Keratinocyte (primary cell): Measurements from ENCODE around the gene ENGASE. TPM values are rescaled to one million over a fixed set of nuclear protein-coding genes. Genes with fewer than 3 reads are reported as not detected.

ENCODE experiments used
- DNase-seq: peaks from one replicate; pipeline ENCODE4 v3.0.0-alpha.2; 2011; ENCODE audit warnings: low read depth, missing footprints, low spot score
- FAIRE-seq: peaks from 2 replicates; lab custom pipeline; 2011; peaks lifted over from hg19 to GRCh38; lab: Jason Lieb, UNC
- H2AFZ ChIP-seq: 2 replicates; pipeline ENCODE4 v1.6.0; 2012; ENCODE audit warnings: low read length, control low read depth, inconsistent platforms; ENCODE audit not compliant: control insufficient read depth
- H3K27ac ChIP-seq: 2 replicates; pipeline ENCODE4 v1.5.1; 2011; ENCODE audit warnings: low read length; ENCODE audit not compliant: control insufficient read depth, insufficient read depth
- H3K27me3 ChIP-seq: 3 replicates; pipeline ENCODE4 v1.6.0; 2011; ENCODE audit warnings: low read length; ENCODE audit not compliant: control insufficient read depth, insufficient read depth; ENCODE audit errors: extremely low read depth
- H3K36me3 ChIP-seq, 2 experiments: 2 replicates in 1 of 2; 3 replicates in 1 of 2; pipeline ENCODE4 v1.5.1; 2011; ENCODE audit warnings: low read length in 2 of 2, mild to moderate bottlenecking in 1 of 2; ENCODE audit not compliant: control insufficient read depth in 2 of 2, insufficient read depth in 2 of 2; ENCODE audit errors: extremely low read depth in 1 of 2
- H3K4me1 ChIP-seq: 3 replicates; pipeline ENCODE4 v1.5.1; 2011; ENCODE audit warnings: low read length; ENCODE audit not compliant: control insufficient read depth, insufficient read depth; ENCODE audit errors: extremely low read depth
- H3K4me2 ChIP-seq: 3 replicates; pipeline ENCODE4 v1.6.0; 2011; ENCODE audit warnings: low read depth, low read length; ENCODE audit not compliant: control insufficient read depth, insufficient read depth; ENCODE audit errors: extremely low read depth
- H3K4me3 ChIP-seq, 3 experiments: fragments of 200-600 bp in 1 of 3; sonication (generic) in 1 of 3; 2 replicates in 2 of 3; 3 replicates in 1 of 3; pipeline ENCODE4 v1.5.1; 2011 to 2016; ENCODE audit warnings: low read length in 3 of 3, mild to moderate bottlenecking in 3 of 3, control low read depth in 2 of 3, inconsistent platforms in 1 of 3, low read depth in 1 of 3, mixed read lengths in 1 of 3, mixed run types in 1 of 3, moderate library complexity in 1 of 3; ENCODE audit not compliant: control insufficient read depth in 2 of 3, insufficient read depth in 2 of 3; ENCODE audit errors: extremely low read depth in 1 of 3
- H3K79me2 ChIP-seq: 2 replicates; pipeline ENCODE4 v1.6.0; 2012; ENCODE audit warnings: low read length; ENCODE audit not compliant: control insufficient read depth, insufficient read depth
- H3K9ac ChIP-seq: 3 replicates; pipeline ENCODE4 v1.6.0; 2011; ENCODE audit warnings: low read length; ENCODE audit not compliant: control insufficient read depth, insufficient read depth; ENCODE audit errors: extremely low read depth
- H3K9me1 ChIP-seq: 3 replicates; pipeline ENCODE4 v1.6.0; 2011; ENCODE audit warnings: low read length; ENCODE audit not compliant: control insufficient read depth, insufficient read depth; ENCODE audit errors: extremely low read depth
- H3K9me3 ChIP-seq: 2 replicates; pipeline ENCODE4 v1.5.1; 2012; ENCODE audit warnings: low read depth, low read length; ENCODE audit not compliant: control insufficient read depth
- H4K20me1 ChIP-seq: 3 replicates; pipeline ENCODE4 v1.6.0; 2011; ENCODE audit warnings: low read length; ENCODE audit not compliant: control insufficient read depth, insufficient read depth; ENCODE audit errors: extremely low read depth
- EZH2 ChIP-seq: IDR thresholded peaks from one replicate; pipeline ENCODE4 v1.6.1; 2012; ENCODE audit warnings: inconsistent platforms, mild to moderate bottlenecking, low read length, moderate library complexity
- dilution Hi-C: fragments of 300-500 bp; cut with MboI; formaldehyde crosslinking; loops from one replicate; pipeline ENCODE4 v1.7.0; 2020; ENCODE audit warnings: low sequenced_read_pairs; ENCODE audit not compliant: extremely low pct_ligation_motif_present
- polyA plus RNA-seq, 5 experiments: library from polyadenylated mRNA; depleted of rRNA in 3 of 5; stranded (reverse) in 3 of 5; stranded (forward) in 1 of 5; unstranded in 1 of 5; fragments of >200 nt; gene quantifications; 1 replicate in 1 of 5; 2 replicates in 3 of 5; 3 replicates in 1 of 5; pipeline versions ENCODE4 v1.2.1 to v1.2.3, GENCODE V29; 2011 to 2012; ENCODE audit warnings: missing spikeins in 2 of 5, low read depth in 1 of 5, low replicate concordance in 1 of 5
- TF ChIP-seq, protein P1 (sequence below), 3 experiments: IDR thresholded peaks in 1 of 3; conservative IDR thresholded peaks in 1 of 3; optimal IDR thresholded peaks in 1 of 3; 2 replicates in 2 of 3; 3 replicates in 1 of 3; pipeline versions ENCODE3 to v1.5.1; 2011; ENCODE audit warnings: low read length in 3 of 3, mild to moderate bottlenecking in 3 of 3, moderate library complexity in 2 of 3, control low read depth in 1 of 3, inconsistent platforms in 1 of 3; ENCODE audit not compliant: insufficient read depth in 2 of 3; ENCODE audit errors: extremely low read depth in 1 of 3

ENGASE gene
- polyA plus RNA-seq, 1 donor (not counting 4 experiments of a cell fraction or from before 2014, with no cell fraction given), result 6.6 TPM

DNA sequence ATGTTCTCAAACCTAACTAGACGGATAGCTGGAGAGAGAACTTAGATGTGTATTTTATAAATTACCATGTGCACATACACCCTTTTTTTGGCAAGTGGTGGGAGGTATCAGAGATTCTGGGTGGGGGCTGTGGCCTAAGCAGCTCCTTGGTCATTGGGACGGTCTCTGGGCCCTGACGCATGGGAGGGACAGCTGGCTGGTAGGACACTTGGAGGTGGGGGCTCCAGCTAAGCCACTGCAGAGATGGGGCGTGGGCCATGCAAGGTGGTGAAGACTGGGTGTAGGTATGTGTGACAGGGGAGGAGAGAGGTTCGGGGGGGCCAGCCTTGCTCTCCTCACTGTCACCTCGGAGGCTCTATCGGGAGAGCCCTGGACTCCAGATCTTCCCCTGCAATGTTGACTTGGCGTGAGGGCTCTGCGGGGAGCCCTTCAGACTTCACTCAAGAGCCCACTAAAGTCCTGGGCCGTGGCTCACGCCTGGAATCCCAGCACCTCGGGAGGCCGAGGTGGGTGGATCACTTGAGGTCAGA, 33.5 kb upstream of the ENGASE start:
- H3K79me2 ChIP-seq, result no peaks in the 10 kb centered on the region
- no peak overlapping the region for H3K4me3 ChIP-seq
- no peak for DNase-seq
- TF ChIP-seq, protein P1, sequence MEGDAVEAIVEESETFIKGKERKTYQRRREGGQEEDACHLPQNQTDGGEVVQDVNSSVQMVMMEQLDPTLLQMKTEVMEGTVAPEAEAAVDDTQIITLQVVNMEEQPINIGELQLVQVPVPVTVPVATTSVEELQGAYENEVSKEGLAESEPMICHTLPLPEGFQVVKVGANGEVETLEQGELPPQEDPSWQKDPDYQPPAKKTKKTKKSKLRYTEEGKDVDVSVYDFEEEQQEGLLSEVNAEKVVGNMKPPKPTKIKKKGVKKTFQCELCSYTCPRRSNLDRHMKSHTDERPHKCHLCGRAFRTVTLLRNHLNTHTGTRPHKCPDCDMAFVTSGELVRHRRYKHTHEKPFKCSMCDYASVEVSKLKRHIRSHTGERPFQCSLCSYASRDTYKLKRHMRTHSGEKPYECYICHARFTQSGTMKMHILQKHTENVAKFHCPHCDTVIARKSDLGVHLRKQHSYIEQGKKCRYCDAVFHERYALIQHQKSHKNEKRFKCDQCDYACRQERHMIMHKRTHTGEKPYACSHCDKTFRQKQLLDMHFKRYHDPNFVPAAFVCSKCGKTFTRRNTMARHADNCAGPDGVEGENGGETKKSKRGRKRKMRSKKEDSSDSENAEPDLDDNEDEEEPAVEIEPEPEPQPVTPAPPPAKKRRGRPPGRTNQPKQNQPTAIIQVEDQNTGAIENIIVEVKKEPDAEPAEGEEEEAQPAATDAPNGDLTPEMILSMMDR (optimal IDR thresholded peaks at IDR 0.05 in 1 of 3, IDR thresholded peaks at IDR 0.05 in 1 of 3, conservative IDR thresholded peaks at IDR 0.05 in 1 of 3; ENCODE audit: extremely low read depth in 1 of 3, insufficient read depth in 2 of 3, low read length in 3 of 3), result no peak
- TF ChIP-seq EZH2, result no peak
- H3K9me3 ChIP-seq, result no peaks in the 10 kb centered on the region
- H3K9ac ChIP-seq, result no peak overlapping the region
- H4K20me1 ChIP-seq, result no peaks in the 10 kb centered on the region
- FAIRE-seq, result no peak
- no peak overlapping the region for H2AFZ ChIP-seq
- peaks cover 34% of the 10 kb centered on the region for H3K4me1 ChIP-seq
- no peak overlapping the region for H3K4me2 ChIP-seq
- dilution Hi-C loops, result loop anchor here (25.0 kb wide), 1 partner anchor 346 kb away; no protein-coding TSS in a partner anchor
- no peaks in the 10 kb centered on the region for H3K36me3 ChIP-seq
- H3K9me1 ChIP-seq, result peaks cover 2% of the 10 kb centered on the region
- no peak overlapping the region for H3K27ac ChIP-seq
- H3K27me3 ChIP-seq, result peaks cover 4% of the 10 kb centered on the region

DNA sequence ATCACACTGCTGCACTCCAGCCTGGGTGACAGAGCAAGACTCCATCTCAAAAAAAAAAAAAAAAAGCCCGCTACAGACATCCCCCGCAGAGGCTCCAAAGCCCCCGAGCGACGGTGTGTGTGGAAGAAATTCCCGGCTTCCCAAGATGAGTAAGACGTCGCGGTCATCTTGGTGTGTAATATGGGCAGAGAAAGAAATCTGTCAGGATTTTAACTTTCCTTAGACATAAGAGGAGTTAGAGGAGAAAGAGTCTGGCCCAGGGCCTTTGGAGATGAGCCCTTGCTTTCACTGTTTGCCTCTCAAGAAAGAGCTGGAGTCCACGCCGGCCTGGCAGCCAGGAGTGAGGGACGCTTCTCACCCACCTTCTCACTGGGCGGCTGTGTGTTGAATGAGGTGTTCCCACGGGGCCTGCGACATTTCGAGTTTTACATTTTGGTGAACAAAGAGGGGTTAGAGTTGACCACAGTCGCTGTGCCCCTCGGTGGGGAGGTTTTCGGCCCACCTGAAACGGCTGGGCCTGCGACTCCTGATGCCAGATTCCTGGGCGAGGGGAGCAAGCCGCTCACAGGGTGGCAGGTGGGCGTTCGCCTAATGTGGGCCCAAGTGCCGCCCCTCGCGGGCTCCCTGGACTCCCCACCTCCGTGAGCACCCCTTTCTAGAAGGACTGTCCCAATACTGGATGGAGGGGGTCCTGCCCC, 32.8 kb upstream of the ENGASE start:
- no peaks in the 10 kb centered on the region for H3K9me1 ChIP-seq
- DNase-seq (no peak), FAIRE-seq (no peak)
- no peak overlapping the region for H3K4me2 ChIP-seq
- no peaks in the 10 kb centered on the region for H3K9me3 ChIP-seq
- TF ChIP-seq, protein P1 (optimal IDR thresholded peaks at IDR 0.05 in 1 of 3, IDR thresholded peaks at IDR 0.05 in 1 of 3, conservative IDR thresholded peaks at IDR 0.05 in 1 of 3; ENCODE audit: extremely low read depth in 1 of 3, insufficient read depth in 2 of 3, low read length in 3 of 3), result no peak
- TF ChIP-seq EZH2, result no peak
- no peak overlapping the region for H2AFZ ChIP-seq
- no peak overlapping the region for H3K27ac ChIP-seq
- no peak overlapping the region for H3K9ac ChIP-seq
- H3K4me1 ChIP-seq, result peaks cover 27% of the 10 kb centered on the region
- no peak overlapping the region for H3K4me3 ChIP-seq
- H4K20me1 ChIP-seq, result no peaks in the 10 kb centered on the region
- H3K36me3 ChIP-seq, result no peaks in the 10 kb centered on the region
- H3K79me2 ChIP-seq, result no peaks in the 10 kb centered on the region
- dilution Hi-C loops, result loop anchor here (25.0 kb wide), 1 partner anchor 345 kb away; no protein-coding TSS in a partner anchor
- peaks cover 4% of the 10 kb centered on the region for H3K27me3 ChIP-seq
